ENCODE results near the gene PER1. TPM values are rescaled to one million over a fixed set of nuclear protein-coding genes. Genes with fewer than 3 reads are reported as not detected.

The PER1 gene
- total and polyA plus RNA-seq, 2 of the 13 experiments (the other 11 are each of a cell fraction or from before 2014, with no cell fraction given), result 2.6 to 3.6 TPM

DNA sequence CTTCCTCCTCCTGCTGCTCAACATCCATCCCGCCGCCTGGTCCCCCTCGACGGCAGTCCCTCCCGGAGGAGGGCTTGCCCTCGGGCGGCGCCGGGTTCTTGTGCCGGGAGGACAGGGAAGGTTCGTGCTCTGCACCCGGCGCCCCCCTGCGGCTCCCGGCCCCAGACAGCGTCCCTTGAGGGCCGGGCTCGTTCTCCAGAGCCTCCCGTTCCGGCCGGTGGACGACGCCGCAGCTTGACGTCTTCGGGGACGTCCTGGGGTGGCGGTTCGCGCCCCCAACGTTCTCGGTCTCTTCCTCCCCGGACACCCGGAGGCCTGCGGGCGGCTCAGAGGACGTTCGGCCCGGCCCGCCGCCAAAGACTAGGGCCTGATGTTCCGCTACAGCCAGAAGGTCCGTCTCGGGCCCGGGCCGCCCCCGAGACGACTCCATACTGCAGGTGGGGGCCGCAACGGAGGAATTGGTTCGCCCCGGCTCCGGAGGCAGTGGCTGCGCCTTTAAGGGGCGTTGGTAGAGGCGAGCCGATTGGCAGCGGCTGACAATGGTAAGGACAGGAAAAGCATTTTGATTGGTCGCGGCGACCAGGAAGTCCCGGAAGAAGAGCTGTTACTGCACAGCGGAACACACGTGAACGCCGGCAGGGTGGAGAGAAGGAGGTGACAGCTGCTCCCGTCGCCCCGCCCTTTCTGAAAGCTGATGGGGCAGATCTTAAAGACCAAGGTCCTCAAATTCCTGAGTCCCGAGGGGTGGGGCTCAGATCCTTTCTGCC is 37.7 kb upstream of the PER1 start, which contains the start of gene BORCS6 (continued):
- TF ChIP-seq NCOA2 (CRISPR knock-in tag; IDR thresholded peaks at IDR 0.05) (no peak; the same call in 1 of the 2 replicates), ZNF589 (CRISPR knock-in tag; conservative IDR thresholded peaks at IDR 0.05) (no peak), SETDB1 (CRISPR knock-in tag; IDR thresholded peaks at IDR 0.05; ENCODE audit: borderline replicate concordance) (no peak), ZNF788 (CRISPR knock-in tag; IDR thresholded peaks at IDR 0.05; ENCODE audit: borderline replicate concordance) (no peak; the same call in 1 of the 2 replicates), ZNF33A (CRISPR knock-in tag; IDR thresholded peaks at IDR 0.05; ENCODE audit: borderline replicate concordance) (no peak), KLF6 (CRISPR knock-in tag; IDR thresholded peaks at IDR 0.05) (0 out of 2 replicates have a peak, but pooled peaks have one; percentile 14), HOXA5 (CRISPR knock-in tag; IDR thresholded peaks at IDR 0.05) (no peak), ZFP90 (CRISPR knock-in tag; IDR thresholded peaks at IDR 0.05; ENCODE audit: borderline replicate concordance) (no peak), ZSCAN25 (CRISPR knock-in tag; IDR thresholded peaks at IDR 0.05) (peak; percentile 36; the same call in 1 of the 2 replicates), ZNF672 (CRISPR knock-in tag; IDR thresholded peaks at IDR 0.05) (no peak), NRL (CRISPR knock-in tag; IDR thresholded peaks at IDR 0.05; ENCODE audit: borderline replicate concordance) (no peak), ZNF549 (CRISPR knock-in tag; IDR thresholded peaks at IDR 0.05) (no peak), AHR (CRISPR knock-in tag; IDR thresholded peaks at IDR 0.05) (peak; percentile 14; the same call in 1 of the 2 replicates), GATA4 (IDR thresholded peaks at IDR 0.05; ENCODE audit: borderline replicate concordance, low read depth) (no peak), KMT2B (CRISPR knock-in tag; IDR thresholded peaks at IDR 0.05) (no peak), ZNF160 (CRISPR knock-in tag; IDR thresholded peaks at IDR 0.05) (no peak), FOXM1 (CRISPR knock-in tag; IDR thresholded peaks at IDR 0.05) (no peak), NBN (conservative IDR thresholded peaks at IDR 0.05) (no peak), NFYB (CRISPR knock-in tag; IDR thresholded peaks at IDR 0.05) (peak; percentile 94), DR1 (CRISPR knock-in tag; IDR thresholded peaks at IDR 0.05) (peak; percentile 66; the same call in 1 of the 2 replicates), ZNF572 (CRISPR knock-in tag; IDR thresholded peaks at IDR 0.05) (no peak)
- TF ChIP-seq, protein P1, sequence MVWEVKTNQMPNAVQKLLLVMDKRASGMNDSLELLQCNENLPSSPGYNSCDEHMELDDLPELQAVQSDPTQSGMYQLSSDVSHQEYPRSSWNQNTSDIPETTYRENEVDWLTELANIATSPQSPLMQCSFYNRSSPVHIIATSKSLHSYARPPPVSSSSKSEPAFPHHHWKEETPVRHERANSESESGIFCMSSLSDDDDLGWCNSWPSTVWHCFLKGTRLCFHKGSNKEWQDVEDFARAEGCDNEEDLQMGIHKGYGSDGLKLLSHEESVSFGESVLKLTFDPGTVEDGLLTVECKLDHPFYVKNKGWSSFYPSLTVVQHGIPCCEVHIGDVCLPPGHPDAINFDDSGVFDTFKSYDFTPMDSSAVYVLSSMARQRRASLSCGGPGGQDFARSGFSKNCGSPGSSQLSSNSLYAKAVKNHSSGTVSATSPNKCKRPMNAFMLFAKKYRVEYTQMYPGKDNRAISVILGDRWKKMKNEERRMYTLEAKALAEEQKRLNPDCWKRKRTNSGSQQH (CRISPR knock-in tag; IDR thresholded peaks at IDR 0.05; ENCODE audit: low read depth), result no peak
- TF ChIP-seq, protein P2, sequence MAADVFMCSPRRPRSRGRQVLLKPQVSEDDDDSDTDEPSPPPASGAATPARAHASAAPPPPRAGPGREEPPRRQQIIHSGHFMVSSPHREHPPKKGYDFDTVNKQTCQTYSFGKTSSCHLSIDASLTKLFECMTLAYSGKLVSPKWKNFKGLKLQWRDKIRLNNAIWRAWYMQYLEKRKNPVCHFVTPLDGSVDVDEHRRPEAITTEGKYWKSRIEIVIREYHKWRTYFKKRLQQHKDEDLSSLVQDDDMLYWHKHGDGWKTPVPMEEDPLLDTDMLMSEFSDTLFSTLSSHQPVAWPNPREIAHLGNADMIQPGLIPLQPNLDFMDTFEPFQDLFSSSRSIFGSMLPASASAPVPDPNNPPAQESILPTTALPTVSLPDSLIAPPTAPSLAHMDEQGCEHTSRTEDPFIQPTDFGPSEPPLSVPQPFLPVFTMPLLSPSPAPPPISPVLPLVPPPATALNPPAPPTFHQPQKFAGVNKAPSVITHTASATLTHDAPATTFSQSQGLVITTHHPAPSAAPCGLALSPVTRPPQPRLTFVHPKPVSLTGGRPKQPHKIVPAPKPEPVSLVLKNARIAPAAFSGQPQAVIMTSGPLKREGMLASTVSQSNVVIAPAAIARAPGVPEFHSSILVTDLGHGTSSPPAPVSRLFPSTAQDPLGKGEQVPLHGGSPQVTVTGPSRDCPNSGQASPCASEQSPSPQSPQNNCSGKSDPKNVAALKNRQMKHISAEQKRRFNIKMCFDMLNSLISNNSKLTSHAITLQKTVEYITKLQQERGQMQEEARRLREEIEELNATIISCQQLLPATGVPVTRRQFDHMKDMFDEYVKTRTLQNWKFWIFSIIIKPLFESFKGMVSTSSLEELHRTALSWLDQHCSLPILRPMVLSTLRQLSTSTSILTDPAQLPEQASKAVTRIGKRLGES (CRISPR knock-in tag; IDR thresholded peaks at IDR 0.05; ENCODE audit: borderline replicate concordance), result no peak
- TF ChIP-seq, protein P3, sequence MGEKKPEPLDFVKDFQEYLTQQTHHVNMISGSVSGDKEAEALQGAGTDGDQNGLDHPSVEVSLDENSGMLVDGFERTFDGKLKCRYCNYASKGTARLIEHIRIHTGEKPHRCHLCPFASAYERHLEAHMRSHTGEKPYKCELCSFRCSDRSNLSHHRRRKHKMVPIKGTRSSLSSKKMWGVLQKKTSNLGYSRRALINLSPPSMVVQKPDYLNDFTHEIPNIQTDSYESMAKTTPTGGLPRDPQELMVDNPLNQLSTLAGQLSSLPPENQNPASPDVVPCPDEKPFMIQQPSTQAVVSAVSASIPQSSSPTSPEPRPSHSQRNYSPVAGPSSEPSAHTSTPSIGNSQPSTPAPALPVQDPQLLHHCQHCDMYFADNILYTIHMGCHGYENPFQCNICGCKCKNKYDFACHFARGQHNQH (CRISPR knock-in tag; IDR thresholded peaks at IDR 0.05), result peak; percentile 51

All from HepG2 (cell line).